Muscle of leg (tissue), 11 donors: Measurements from ENCODE around the gene KCNIP4. TPM values are rescaled to one million over a fixed set of nuclear protein-coding genes. Genes with fewer than 3 reads are reported as not detected.

Experiments
- DNase-seq: peaks from one replicate; pipeline ENCODE4 v3.0.0; 2013
- H3K27ac ChIP-seq: one replicate; pipeline ENCODE4 v1.5.1; 2013; ENCODE audit warnings: mild to moderate bottlenecking, low read length, control low read depth
- H3K27me3 ChIP-seq: one replicate; pipeline ENCODE4 v1.6.1; 2013; ENCODE audit warnings: low read length; ENCODE audit not compliant: control insufficient read depth, insufficient read depth
- H3K36me3 ChIP-seq: one replicate; pipeline ENCODE4 v1.6.1; 2013; ENCODE audit warnings: low read length; ENCODE audit not compliant: control insufficient read depth, insufficient read depth
- H3K4me1 ChIP-seq: one replicate; pipeline ENCODE4 v1.6.1; 2013; ENCODE audit warnings: low read length; ENCODE audit not compliant: control insufficient read depth, insufficient read depth
- H3K4me3 ChIP-seq: one replicate; pipeline ENCODE4 v1.5.1; 2013; ENCODE audit warnings: low read length, control low read depth
- H3K9me3 ChIP-seq: replicated peaks from 2 replicates; pipeline ENCODE4 v1.6.1; 2013; ENCODE audit warnings: low read depth, low read length; ENCODE audit not compliant: control insufficient read depth
- WGBS: methylation state at CpG from one replicate; pipeline ENCODE4 v1.1.5; 2013; ENCODE audit warnings: missing lambda C conversion rate; ENCODE audit not compliant: insufficient coverage; 5-methylcytosine and 5-hydroxymethylcytosine counted together
- polyA plus RNA-seq, 8 donors: library from polyadenylated mRNA; unstranded; fragments of 120-200 nt; gene quantifications; one replicate each; pipeline versions ENCODE4 v1.2.1 to v1.2.3, GENCODE V29; 2013; ENCODE audit warnings: inconsistent platforms in 1 of 8, low replicate concordance in 1 of 8; ENCODE audit not compliant: insufficient read length in 8 of 8, insufficient read depth in 1 of 8
- total RNA-seq: library from RNA; stranded (reverse); fragments of 120-200 nt; gene quantifications from one replicate; pipeline ENCODE4 v1.2.4, GENCODE V29; 2013

Gene KCNIP4
- total and polyA plus RNA-seq, 9 donors, result 0.44 to 2.8 (median 1.6) TPM

DNA sequence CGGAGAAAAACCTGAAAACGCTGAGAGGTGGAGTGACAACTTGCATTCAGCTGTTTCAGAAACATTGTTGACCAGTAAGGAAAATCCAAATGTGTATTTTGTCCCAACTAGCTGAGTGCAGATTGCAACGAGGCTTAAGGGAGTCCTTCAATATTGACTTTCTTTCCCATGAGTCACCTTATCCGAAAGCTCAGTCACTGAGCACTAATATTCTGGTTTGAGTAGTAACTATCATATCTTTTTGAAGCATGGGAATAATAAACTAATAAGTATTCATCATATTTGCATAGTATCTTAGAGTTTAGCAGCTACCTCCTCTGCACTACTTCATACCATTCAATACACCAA lies 644.1 kb downstream of the KCNIP4 start:
- Histone ChIP-seq H3K27ac (no peak overlapping the region), H3K4me3 (no peak overlapping the region), H3K4me1 (no peaks in the 10 kb centered on the region), H3K27me3 (peaks cover 9% of the 10 kb centered on the region), H3K36me3 (no peaks in the 10 kb centered on the region), H3K9me3 (no peaks in the 10 kb centered on the region)
- WGBS, result 0% methylated on average over 2 of the region's 4 CpGs
- DNase-seq, result no peak

DNA sequence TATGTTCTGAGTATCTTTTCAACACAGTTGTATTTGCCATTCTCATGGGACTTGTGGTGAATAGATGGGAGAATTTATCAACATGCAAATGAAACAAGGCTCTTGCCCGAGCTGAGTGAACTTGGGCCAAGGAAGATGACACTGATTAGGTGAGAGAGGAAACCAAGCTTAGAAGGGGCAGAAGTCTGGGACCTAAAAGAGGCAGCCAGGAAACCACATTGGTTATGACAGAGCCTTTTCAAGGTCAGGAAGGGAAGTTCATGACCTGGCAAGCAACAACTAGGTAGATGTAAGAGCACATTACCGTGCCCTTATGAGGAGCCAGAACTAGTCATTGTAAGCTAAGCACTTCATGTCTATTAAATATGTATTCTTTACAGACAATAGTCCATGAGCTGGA lies 658.0 kb downstream of the KCNIP4 start:
- no peak for DNase-seq
- Histone ChIP-seq H3K4me1 (no peaks in the 10 kb centered on the region), H3K27me3 (no peaks in the 10 kb centered on the region), H3K9me3 (no peaks in the 10 kb centered on the region), H3K4me3 (no peak overlapping the region), H3K27ac (no peak overlapping the region), H3K36me3 (no peaks in the 10 kb centered on the region)
- WGBS, result 15% methylated on average over 1 of the region's 2 CpGs

DNA sequence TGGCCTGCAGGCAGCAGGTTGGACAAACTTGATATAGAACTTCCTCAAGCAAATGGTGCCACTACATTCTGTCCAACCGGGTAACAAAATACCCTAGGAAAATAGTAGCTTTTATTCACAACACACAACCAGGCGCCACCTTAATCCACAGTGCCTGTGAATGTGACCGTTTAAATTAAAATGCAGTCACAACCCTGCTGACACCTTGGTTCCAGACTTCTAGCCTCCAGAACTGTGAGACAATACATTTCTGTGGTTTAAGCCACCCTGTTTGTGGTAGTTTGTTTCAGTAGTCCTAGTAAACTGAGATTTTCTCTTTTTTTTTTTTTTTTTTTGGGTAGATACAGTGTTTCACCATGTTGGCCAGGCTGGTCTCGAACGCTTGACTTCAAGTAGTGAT lies 672.5 kb downstream of the KCNIP4 start:
- Histone ChIP-seq H3K4me1 (no peaks in the 10 kb centered on the region), H3K27me3 (no peaks in the 10 kb centered on the region), H3K27ac (no peak overlapping the region), H3K36me3 (no peaks in the 10 kb centered on the region), H3K9me3 (no peaks in the 10 kb centered on the region), H3K4me3 (no peak overlapping the region)
- no peak for DNase-seq
- WGBS, result 100% methylated on average over 1 of the region's 5 CpGs

- WGBS, result 17% methylated on average over 1 of the region's 4 CpGs
- Histone ChIP-seq H3K4me1 (no peaks in the 10 kb centered on the region), H3K36me3 (no peaks in the 10 kb centered on the region), H3K27me3 (no peaks in the 10 kb centered on the region), H3K4me3 (no peak overlapping the region), H3K9me3 (peaks cover 2% of the 10 kb centered on the region), H3K27ac (no peak overlapping the region)
- DNase-seq, result no peak
Measured at GRCh38 chr4:21271439-21272052, 677.0 kb downstream of the KCNIP4 start.

GRCh38 chr4:21248331-21248730 lies 700.2 kb downstream of the KCNIP4 start:
- WGBS, result no CpG with 5 or more reads among the region's 4 CpGs
- Histone ChIP-seq H3K4me1 (no peaks in the 10 kb centered on the region), H3K27ac (no peak overlapping the region), H3K9me3 (no peaks in the 10 kb centered on the region), H3K4me3 (no peak overlapping the region), H3K27me3 (no peaks in the 10 kb centered on the region), H3K36me3 (no peaks in the 10 kb centered on the region)
- no peak for DNase-seq

- Histone ChIP-seq H3K27ac (no peak overlapping the region), H3K9me3 (peaks cover 2% of the 10 kb centered on the region), H3K36me3 (no peaks in the 10 kb centered on the region), H3K4me3 (no peak overlapping the region), H3K27me3 (no peaks in the 10 kb centered on the region), H3K4me1 (no peaks in the 10 kb centered on the region)
- DNase-seq, result no peak
- no CpG with 5 or more reads among the region's 2 CpGs for WGBS
Measured at GRCh38 chr4:21242163-21242562, 706.4 kb downstream of the KCNIP4 start.

DNA sequence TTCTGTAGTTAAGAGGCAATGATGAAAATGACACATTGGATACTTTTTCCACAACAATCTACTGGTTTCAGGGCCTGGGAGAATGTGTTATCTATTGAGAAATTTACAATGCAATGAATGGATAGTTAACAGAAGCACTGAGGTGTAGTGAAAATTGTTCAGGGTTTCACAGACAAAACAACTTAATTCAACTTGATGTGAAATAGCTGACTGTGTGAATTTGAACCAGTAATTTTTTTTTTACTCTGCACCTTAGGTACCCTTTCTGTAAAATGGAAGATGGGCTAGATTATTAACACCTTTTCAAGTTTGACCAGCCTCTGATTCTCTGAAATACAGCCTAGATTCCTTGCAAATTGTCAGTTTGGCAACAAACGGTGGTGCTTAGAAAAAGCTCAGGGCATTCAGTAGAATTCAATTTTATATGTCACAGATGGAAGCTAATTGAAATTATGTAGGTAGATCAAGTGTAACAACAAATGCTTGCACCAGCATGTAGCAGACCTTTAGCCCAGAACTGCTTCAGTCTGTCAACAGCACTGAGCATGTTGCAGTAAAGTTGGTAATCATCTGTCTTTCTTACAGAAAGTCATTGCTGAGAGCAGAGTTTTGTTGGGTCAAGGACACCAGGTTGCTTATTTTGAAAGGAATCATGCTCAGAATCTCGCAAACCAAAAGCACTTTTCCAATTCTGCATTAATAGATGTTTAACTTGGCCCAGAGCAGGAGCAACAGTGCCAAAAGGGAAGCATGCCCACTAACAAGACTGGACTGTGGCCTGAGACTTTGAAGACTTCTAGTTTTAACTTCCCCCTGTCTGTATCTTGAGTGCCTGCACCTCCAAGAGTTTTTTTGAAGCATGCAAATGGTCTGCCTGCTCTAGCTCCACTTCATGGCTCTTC lies 721.7 kb downstream of the KCNIP4 start:
- DNase-seq, result peak; percentile 9
- Histone ChIP-seq H3K27me3 (no peaks in the 10 kb centered on the region), H3K27ac (no peak overlapping the region), H3K4me3 (no peak overlapping the region), H3K36me3 (no peaks in the 10 kb centered on the region), H3K4me1 (no peaks in the 10 kb centered on the region), H3K9me3 (no peaks in the 10 kb centered on the region)
- WGBS, result 71% methylated on average over 1 of the region's 2 CpGs

DNA sequence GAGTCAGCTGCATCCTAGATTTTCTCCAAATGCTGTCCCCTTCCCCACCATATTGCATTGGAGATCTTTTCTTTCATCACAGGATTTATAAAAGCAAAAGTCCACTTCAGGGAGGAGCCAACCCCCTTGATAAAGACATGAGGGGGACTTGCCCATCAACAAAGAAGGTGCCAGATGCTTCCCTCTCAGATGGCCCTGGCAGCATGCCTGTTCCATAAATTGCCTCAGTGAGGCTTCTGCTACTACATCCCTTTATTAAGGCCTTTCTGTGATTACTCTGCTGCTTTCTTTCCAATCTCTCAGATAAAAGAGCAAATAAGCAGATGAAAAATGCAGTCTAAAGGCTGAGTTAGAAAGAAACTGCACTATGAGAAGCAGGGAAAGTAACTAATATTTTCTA lies 736.7 kb downstream of the KCNIP4 start:
- Histone ChIP-seq H3K9me3 (no peaks in the 10 kb centered on the region), H3K36me3 (no peaks in the 10 kb centered on the region), H3K4me1 (no peaks in the 10 kb centered on the region), H3K27ac (no peak overlapping the region), H3K4me3 (no peak overlapping the region), H3K27me3 (no peaks in the 10 kb centered on the region)
- DNase-seq, result no peak

- no peak overlapping the region for H3K4me3 ChIP-seq
- DNase-seq, result no peak
- no CpG with 5 or more reads among the region's 2 CpGs for WGBS
- H3K36me3 ChIP-seq, result no peaks in the 10 kb centered on the region
- H3K4me1 ChIP-seq, result no peaks in the 10 kb centered on the region
- H3K27ac ChIP-seq, result no peak overlapping the region
- H3K27me3 ChIP-seq, result no peaks in the 10 kb centered on the region
- H3K9me3 ChIP-seq, result no peaks in the 10 kb centered on the region
Measured at GRCh38 chr4:21209860-21210259, 738.7 kb downstream of the KCNIP4 start.

DNA sequence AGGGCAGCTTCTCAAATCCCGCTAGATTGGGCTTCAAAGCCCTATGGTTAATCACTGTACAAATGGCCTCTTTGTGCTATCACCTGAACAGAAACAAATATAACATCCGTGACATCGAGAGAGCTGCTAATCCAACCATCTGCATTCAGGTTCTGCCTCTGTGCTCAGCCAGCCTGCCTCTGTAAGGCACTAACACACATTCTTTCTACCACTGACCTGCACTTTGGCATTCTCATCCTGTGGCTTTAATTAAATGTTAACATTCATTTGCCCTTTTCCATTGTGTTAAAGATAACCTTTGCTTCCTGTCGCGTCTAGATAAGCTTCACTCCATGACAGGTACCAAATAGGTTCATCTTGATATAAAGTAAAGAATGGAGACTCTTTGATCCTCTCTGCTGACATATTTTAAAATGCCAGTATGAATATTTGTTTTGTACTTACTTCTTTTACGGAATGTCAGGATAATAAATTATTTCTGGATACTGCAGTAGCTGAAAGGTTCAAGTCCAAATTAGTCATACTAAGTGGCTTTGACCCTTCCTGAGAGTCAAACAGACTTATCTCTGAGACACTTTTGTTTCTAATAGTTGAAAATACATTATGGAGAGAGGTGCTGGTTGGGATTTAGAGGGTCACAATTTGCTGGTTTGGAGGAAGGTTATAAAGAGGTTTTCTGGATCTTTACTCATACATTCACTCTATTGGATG lies 742.6 kb downstream of the KCNIP4 start:
- H3K4me1 ChIP-seq, result no peaks in the 10 kb centered on the region
- no peaks in the 10 kb centered on the region for H3K27me3 ChIP-seq
- H3K4me3 ChIP-seq, result no peak overlapping the region
- peaks cover 4% of the 10 kb centered on the region for H3K9me3 ChIP-seq
- no peak overlapping the region for H3K27ac ChIP-seq
- DNase-seq, result no peak
- H3K36me3 ChIP-seq, result no peaks in the 10 kb centered on the region
- WGBS, result 37% methylated on average over 3 of the region's 6 CpGs
